K562 (cell line): ENCODE data around the gene HSPE1. TPM values are rescaled to one million over a fixed set of nuclear protein-coding genes. Genes with fewer than 3 reads are reported as not detected.
"Not testable (repeated sequence)": the region's sequence is repeated elsewhere in the genome, so short reads cannot be mapped to it uniquely, and the experiment has no call there.

ENCODE experiments used
- ATAC-seq: fragments of 200-7000 bp; cut with Tn5 transposase; 3 replicates; pipeline ENCODE4 v1.9.1; 2020; ENCODE audit warnings: moderate library complexity
- BruUV-seq: library from RNA; stranded (reverse); fragments of 400-500 nt; replicated peaks from 2 replicates; lab custom pipeline; 2021; lab: Mats Ljungman, UMichigan
- CTCF ChIA-PET: fragments of 300-600 bp; formaldehyde crosslinking; extraction: SDS; loops from one replicate; lab custom pipeline; 2021; ENCODE audit warnings: low intra/inter-chr PET ratio; lab: Yijun Ruan, JAX
- POLR2A ChIA-PET: fragments of 300-600, 350-650 bp; sonication (Branson Sonifier 250); formaldehyde crosslinking; extraction: SDS; loops from one replicate; lab custom pipeline; 2021; ENCODE audit warnings: antibody characterized with exemption, inconsistent platforms; lab: Yijun Ruan, JAX
- DNase-seq, 4 experiments: peaks; one replicate each; pipeline versions ENCODE4 v3.0.0 to v3.0.0-alpha.2; 2011 to 2018; ENCODE audit warnings: low spot score in 3 of 4, mixed read lengths in 3 of 4; ENCODE audit errors: extremely low read depth in 1 of 4
- FAIRE-seq: peaks from 2 replicates; lab custom pipeline; 2011; peaks lifted over from hg19 to GRCh38; lab: Jason Lieb, UNC
- H2AFZ ChIP-seq: 2 replicates; pipeline ENCODE4 v1.6.0; 2011; ENCODE audit warnings: low read depth, low read length, control low read depth, inconsistent platforms
- H3K27ac ChIP-seq: fragments of 200-600 bp; 3 replicates; pipeline ENCODE4 v1.8.0; 2011; ENCODE audit warnings: low read depth, mild to moderate bottlenecking, control low read depth, inconsistent platforms, low read length, moderate library complexity, mixed read lengths; ENCODE audit errors: extremely low read depth
- H3K27me3 ChIP-seq, 2 experiments: fragments of 300-600 bp in 1 of 2; 2 replicates in 1 of 2; 3 replicates in 1 of 2; pipeline versions ENCODE4 v1.6.0 to v1.8.0; 2011; ENCODE audit warnings: inconsistent platforms in 2 of 2, low read length in 2 of 2, mild to moderate bottlenecking in 1 of 2, mixed read lengths in 1 of 2, moderate library complexity in 1 of 2; ENCODE audit not compliant: control insufficient read depth in 2 of 2, insufficient read depth in 2 of 2
- H3K36me3 ChIP-seq: fragments of 300-600 bp; 3 replicates; pipeline ENCODE4 v1.8.0; 2011; ENCODE audit warnings: mild to moderate bottlenecking, low read length, inconsistent platforms; ENCODE audit not compliant: control insufficient read depth, insufficient read depth
- H3K4me1 ChIP-seq, 2 experiments: fragments of 200-600 bp in 1 of 2; replicated peaks in 1 of 2; 2 replicates in 1 of 2; 3 replicates in 1 of 2; pipeline versions ENCODE4 v1.5.1 to v1.8.0; 2011; ENCODE audit warnings: inconsistent platforms in 2 of 2, low read length in 2 of 2, mild to moderate bottlenecking in 1 of 2, mixed read lengths in 1 of 2, moderate library complexity in 1 of 2; ENCODE audit not compliant: control insufficient read depth in 2 of 2, insufficient read depth in 2 of 2
- H3K4me2 ChIP-seq: 2 replicates; pipeline ENCODE4 v1.6.1; 2011; ENCODE audit warnings: low read length, control low read depth, inconsistent platforms, mixed read lengths; ENCODE audit not compliant: insufficient read depth
- H3K4me3 ChIP-seq: fragments of 200-600 bp; sonication (generic), shearing (Covaris generic); 2 replicates; pipeline ENCODE4 v1.5.1; 2016; ENCODE audit warnings: control low read depth, inconsistent platforms
- H3K79me2 ChIP-seq: fragments of 200-600 bp; 3 replicates; pipeline ENCODE4 v1.8.0; 2011; ENCODE audit warnings: low read length, inconsistent platforms; ENCODE audit not compliant: control insufficient read depth, insufficient read depth
- H3K9ac ChIP-seq, 2 experiments: 2 replicates each; pipeline versions ENCODE4 v1.6.0 to v1.6.1; 2011; ENCODE audit warnings: low read depth in 2 of 2, low read length in 2 of 2, control low read depth in 1 of 2, inconsistent platforms in 1 of 2, mild to moderate bottlenecking in 1 of 2, mixed read lengths in 1 of 2; ENCODE audit not compliant: insufficient read depth in 1 of 2
- H3K9me1 ChIP-seq: one replicate; pipeline ENCODE4 v1.6.0; 2011; ENCODE audit warnings: inconsistent platforms, mild to moderate bottlenecking, low read length, moderate library complexity; ENCODE audit not compliant: control insufficient read depth, insufficient read depth
- H3K9me3 ChIP-seq: replicated peaks from 2 replicates; pipeline ENCODE4 v1.5.1; 2011; ENCODE audit warnings: low read depth, low read length, inconsistent platforms; ENCODE audit not compliant: control insufficient read depth, insufficient read depth
- H4K20me1 ChIP-seq: replicated peaks from 2 replicates; pipeline ENCODE4 v1.6.1; 2011; ENCODE audit warnings: low read length, inconsistent platforms, mixed read lengths; ENCODE audit not compliant: control insufficient read depth, insufficient read depth
- NR3C1 ChIP-seq: sonication (generic); formaldehyde crosslinking; IDR thresholded peaks from 2 replicates; pipeline ENCODE4 v1.8.1; 2022; ENCODE audit warnings: missing genetic modification reagents
- ZBTB8A ChIP-seq: fragments of 450-650 bp; IDR thresholded peaks from 2 replicates; pipeline ENCODE4 v1.6.1; 2018; ENCODE audit warnings: mild to moderate bottlenecking, moderate library complexity; ENCODE audit not compliant: partially characterized antibody
- WGBS: fragments of 100-300 bp; shearing (Covaris generic); methylation state at CpG from one replicate; pipeline ENCODE4 v1.1.6; 2016; ENCODE audit warnings: low coverage, mixed read lengths; ENCODE audit not compliant: insufficient coverage; ENCODE audit errors: missing lambda C conversion rate; 5-methylcytosine and 5-hydroxymethylcytosine counted together
- in situ Hi-C: fragments of 300-500 bp; cut with MboI; formaldehyde crosslinking; loops from 4 replicates; pipeline ENCODE4 v1.15.0; 2018; ENCODE audit warnings: inconsistent platforms, mixed read lengths
- intact Hi-C: fragments of 100-400 bp; cut with micrococcal nuclease; formaldehyde crosslinking; loops from 2 replicates; pipeline ENCODE4 v1.14.2; 2022
- polyA plus RNA-seq, 8 experiments: library from polyadenylated mRNA; depleted of rRNA in 4 of 8; stranded (reverse) in 5 of 8; unstranded in 3 of 8; fragments of >200 nt; fragmentation: Nextera tagmentation in 2 of 8; fragmentation: Illumina TruSeq in 1 of 8; extraction: Ambion mirVana in 2 of 8; extraction: Trizol in 1 of 8; gene quantifications; 2 replicates each; pipeline versions ENCODE4 v1.2.1 to v1.2.3, GENCODE V29; 2011 to 2014; ENCODE audit warnings: inconsistent platforms in 1 of 8, missing spikeins in 1 of 8
- total RNA-seq, 7 experiments: library from RNA; depleted of rRNA in 6 of 7; stranded (reverse); fragments of >200 nt in 6 of 7; fragmentation: Illumina TruSeq in 2 of 7; extraction: Trizol in 2 of 7; gene quantifications; 2 replicates each; pipeline versions ENCODE4 v1.2.1 to v1.2.3, GENCODE V29; 2011 to 2021; ENCODE audit warnings: low replicate concordance in 1 of 7

Gene HSPE1
- total and polyA plus RNA-seq, 9 of the 15 experiments (the other 6 are each of a cell fraction or from before 2014, with no cell fraction given): 223 to 1,007 (median 612) TPM

GRCh38 chr2:197480165-197481036, 19.8 kb upstream of the HSPE1 start:
- FAIRE-seq (no peak), DNase-seq (no peak), ATAC-seq (no peak)
- peaks cover 5% of the 10 kb centered on the region; the same call in 2 of the 3 replicates for H3K36me3 ChIP-seq
- intact Hi-C loops (no loop called here), in situ Hi-C loops (no loop called here)
- H3K79me2 ChIP-seq: no peaks in the 10 kb centered on the region
- no peaks in the 10 kb centered on the region; the same call in 1 of the 2 replicates for H3K9me3 ChIP-seq
- ChIA-PET POLR2A (interaction anchor here (1.5 kb wide), 1 partner anchor 11 kb away, joined by 5 read pairs; no protein-coding TSS in a partner anchor), CTCF (no interaction called here)
- H3K27me3 ChIP-seq: no peaks in the 10 kb centered on the region
- H3K27ac ChIP-seq: no peak overlapping the region
- H3K4me3 ChIP-seq: no peak overlapping the region
- H3K4me1 ChIP-seq: peaks cover 4 to 20% of the 10 kb centered on the region in 2 experiments; a peak in 3 of 5 replicates
- H2AFZ ChIP-seq: no peak overlapping the region
- H3K9me1 ChIP-seq: no peaks in the 10 kb centered on the region
- 88% methylated on average over 8 of the region's 9 CpGs for WGBS
- TF ChIP-seq ZBTB8A (no peak), NR3C1 (CRISPR knock-in tag) (no peak)
- no peak overlapping the region for H3K4me2 ChIP-seq
- no peak overlapping the region for H3K9ac ChIP-seq
- BruUV-seq: TSS peak; percentile 15
- H4K20me1 ChIP-seq: no peaks in the 10 kb centered on the region

GRCh38 chr2:197484248-197484647, 15.9 kb upstream of the HSPE1 start:
- H3K27ac ChIP-seq, H4K20me1 ChIP-seq, H2AFZ ChIP-seq, H3K4me2 ChIP-seq, H3K4me1 ChIP-seq, BruUV-seq, ATAC-seq, H3K79me2 ChIP-seq, FAIRE-seq, H3K9me1 ChIP-seq, DNase-seq, H3K4me3 ChIP-seq, H3K9ac ChIP-seq, in situ Hi-C loops, intact Hi-C loops, H3K9me3 ChIP-seq, H3K27me3 ChIP-seq: not testable (repeated sequence)
- CTCF ChIA-PET: interaction anchor here (0.6 kb wide), 1 partner anchor 14 kb away, joined by 3 read pairs; no protein-coding TSS in a partner anchor
- POLR2A ChIA-PET: interaction anchor here (0.6 to 1.8 kb wide), 3 partner anchors 12 to 14 kb away, joined by 4 to 10 read pairs (median 7); no protein-coding TSS in a partner anchor
- 93% methylated on average over 3 of the region's 3 CpGs for WGBS
- peaks cover 32% of the 10 kb centered on the region for H3K36me3 ChIP-seq
